Measurements from ENCODE around the gene BRF1. TPM values are rescaled to one million over a fixed set of nuclear protein-coding genes. Genes with fewer than 3 reads are reported as not detected.

The BRF1 gene
- total RNA-seq = 25.0 and 26.8 TPM in 2 replicates

GRCh38 chr14:105300542-105301102 is at the start of gene BRF1:
Gene BRF1 (minus strand): TSS chr14:105301001. CDS start chr14:105300629, 372 bp downstream.

GRCh38 chr14:105314287-105315200 is 13.7 kb upstream of the BRF1 start, which contains the start of gene PACS2:
Gene PACS2 (plus strand): TSS chr14:105314748. CDS start chr14:105314919, 171 bp downstream.

GRCh38 chr14:105248368-105249181 is 52.2 kb downstream of the BRF1 start, which contains the start of gene BTBD6:
Gene BTBD6 (plus strand): TSS chr14:105248533. CDS start chr14:105248712, 179 bp downstream.

DNA sequence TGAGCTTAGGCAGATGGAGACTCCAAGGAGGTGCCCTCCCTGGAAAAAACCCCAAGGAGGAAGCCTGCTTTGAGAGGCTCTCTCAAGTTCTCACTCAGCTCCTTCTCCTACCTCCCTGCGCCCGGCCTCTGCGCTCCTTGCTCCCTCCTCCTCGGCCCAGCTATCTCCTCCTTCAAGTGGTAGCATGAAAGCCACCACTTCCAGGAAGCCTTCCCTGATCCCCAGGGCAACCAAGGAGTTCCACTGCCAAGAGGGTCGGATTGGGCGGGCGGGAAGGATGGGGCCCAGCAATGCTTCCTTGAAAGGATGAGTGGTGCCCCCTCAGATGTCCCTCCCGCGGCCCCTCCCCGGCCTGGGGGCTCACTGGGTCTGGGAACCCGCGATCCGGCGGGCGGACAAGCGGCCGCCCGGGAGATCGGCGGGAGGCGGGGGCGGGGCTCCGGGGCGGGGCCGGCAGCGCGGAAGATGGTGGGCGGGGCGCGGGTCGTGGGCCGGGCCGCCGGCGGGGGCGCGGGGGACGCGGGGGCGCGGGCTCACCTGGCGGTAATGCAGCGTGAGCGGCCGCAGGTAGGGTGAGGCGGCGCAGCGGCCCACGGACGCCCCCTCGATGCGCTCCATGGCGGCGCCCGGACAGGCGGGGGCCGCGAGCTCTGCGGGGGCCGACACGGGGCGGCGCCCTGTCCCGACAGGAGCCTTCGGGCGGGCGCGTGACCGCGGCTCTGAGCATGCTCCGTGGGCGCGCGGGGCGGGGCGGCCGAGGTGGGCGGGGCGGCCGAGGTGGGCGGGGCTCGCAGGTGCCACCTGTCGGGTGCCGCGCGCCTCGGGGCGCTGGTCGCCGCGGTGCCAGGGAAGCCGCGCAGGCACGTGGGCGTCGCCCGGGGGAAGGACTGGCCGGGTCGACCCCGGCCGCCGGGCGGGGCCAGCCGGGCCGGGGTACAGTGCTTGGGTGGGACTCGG is 119.9 kb downstream of the BRF1 start, which contains the start of gene NUDT14:
TSS of gene NUDT14 (minus strand) at position 721 of the 957 bp plus-strand sequence. CDS start at position 618, 103 bp downstream.

GRCh38 chr14:105168496-105168978 is 132.3 kb downstream of the BRF1 start, which contains the start of gene JAG2:
Gene JAG2 (minus strand): TSS chr14:105168776. CDS start chr14:105168420, 356 bp downstream.

Other genes starting within 250 kb of the BRF1 start
- not detected in 2 replicates for gene GPR132, start 235.6 kb downstream of the BRF1 start, total RNA-seq
- 0.53 and 0.58 TPM in 2 replicates for gene JAG2, start 132.2 kb downstream of the BRF1 start, total RNA-seq
- 23.7 and 43.0 TPM in 2 replicates for gene NUDT14, start 119.7 kb downstream of the BRF1 start, total RNA-seq
- gene BTBD6, start 52.5 kb downstream of the BRF1 start, total RNA-seq = 56.0 and 80.1 TPM in 2 replicates
- gene PACS2, start 13.7 kb upstream of the BRF1 start, total RNA-seq = 46.4 and 47.1 TPM in 2 replicates
- 0.35 TPM in 1 of 2 replicates, not detected in the other for gene TEX22, start 97.5 kb upstream of the BRF1 start, total RNA-seq
- gene MTA1, start 118.8 kb upstream of the BRF1 start, total RNA-seq = 32.6 and 43.8 TPM in 2 replicates
- gene CRIP2, start 173.8 kb upstream of the BRF1 start, total RNA-seq = 82.4 and 122 TPM in 2 replicates
- 0.53 TPM in 1 of 2 replicates, not detected in the other for gene CRIP1, start 185.9 kb upstream of the BRF1 start, total RNA-seq
- gene TEDC1, start 190.2 kb upstream of the BRF1 start, total RNA-seq = 9.6 and 12.4 TPM in 2 replicates
- 6.2 and 11.2 TPM in 2 replicates for gene TMEM121, start 225.6 kb upstream of the BRF1 start, total RNA-seq